Measurements from ENCODE around the gene PPIA.
A peak's percentile ranks its signal among the peaks of the same experiment; 100 is the strongest.
"Not testable (repeated sequence)": the region's sequence is repeated elsewhere in the genome, so short reads cannot be mapped to it uniquely, and the experiment has no call there.

The PPIA gene

DNA sequence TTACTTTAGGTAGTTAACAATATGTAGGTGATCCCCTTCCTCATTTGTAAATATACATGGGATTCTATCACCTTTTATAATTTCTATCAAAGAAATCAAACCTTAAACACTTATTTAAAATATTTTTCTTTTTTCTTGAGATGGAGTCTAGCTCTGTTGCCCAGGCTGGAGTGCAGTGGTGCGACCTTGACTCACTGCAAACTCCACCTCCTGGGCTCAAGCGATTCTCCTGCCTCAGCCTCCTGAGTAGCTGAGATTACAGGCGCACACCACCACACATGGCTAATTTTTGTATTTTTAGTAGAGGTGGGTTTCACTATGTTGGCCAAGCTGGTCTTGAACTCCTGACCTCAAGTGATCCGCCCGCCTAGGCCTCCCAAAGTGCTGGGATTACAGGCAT is 47.0 kb downstream of the PPIA start:
- DNase-seq, result not testable (repeated sequence)

DNA sequence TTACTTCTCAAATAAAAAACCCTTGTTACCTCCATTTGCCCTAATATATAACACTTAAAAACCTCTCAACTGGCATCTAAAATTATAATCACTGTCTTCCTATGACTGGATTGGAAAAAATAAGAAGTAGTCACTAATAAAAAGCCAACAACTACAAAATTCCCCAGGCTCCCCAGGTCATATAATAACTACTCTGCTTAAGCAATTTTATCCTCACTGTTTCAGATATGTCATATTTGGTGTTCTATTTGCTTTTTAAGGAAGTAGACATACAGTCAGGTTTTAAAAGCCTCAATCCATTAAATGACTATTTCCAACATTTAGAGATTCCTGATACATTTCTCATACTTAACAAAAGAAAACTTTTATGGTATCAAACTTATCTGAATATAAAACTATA is 49.0 kb downstream of the PPIA start:
- no peak for DNase-seq

DNA sequence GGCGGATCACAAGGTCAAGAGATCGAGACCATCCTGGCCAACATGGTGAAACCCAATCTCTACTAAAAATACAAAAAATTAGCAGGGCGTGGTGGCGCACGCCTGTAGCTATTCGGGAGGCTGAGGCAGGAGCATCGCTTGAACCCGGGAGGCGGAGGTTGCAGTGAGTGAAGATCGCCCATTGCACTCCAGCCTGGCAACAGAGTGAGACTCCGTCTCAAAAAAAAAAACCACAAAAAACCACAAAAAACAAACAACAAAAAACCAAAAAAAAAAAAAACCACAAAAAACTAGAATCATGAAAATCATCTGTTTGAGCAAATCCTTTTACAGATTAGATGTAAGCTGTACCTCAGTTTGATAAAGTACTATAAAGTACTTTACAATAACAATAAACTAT is 49.9 kb downstream of the PPIA start:
- not testable (repeated sequence) for DNase-seq

- no peak for DNase-seq
These were observed 50.5 kb downstream of the PPIA start for GRCh38 chr7:44846816-44847508.

DNA sequence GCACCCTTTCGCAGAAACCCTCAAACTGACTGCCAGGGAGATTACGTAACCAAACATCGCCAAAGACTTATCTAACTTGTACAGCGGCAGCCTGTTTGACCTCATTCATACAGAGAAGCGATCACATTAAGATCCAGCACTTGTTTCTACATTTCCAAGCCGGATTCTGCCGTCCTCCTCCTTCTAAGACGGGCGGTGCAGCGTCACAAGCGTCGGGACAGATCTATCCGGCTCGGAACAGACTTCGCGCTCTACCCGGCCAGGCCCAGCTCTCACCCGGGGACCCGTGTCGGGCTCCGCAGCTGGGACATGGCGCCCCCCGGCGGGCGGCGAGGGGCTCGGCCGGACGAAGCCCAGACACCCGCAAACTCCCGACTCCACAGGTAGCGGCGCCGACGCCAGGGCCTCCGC is 51.0 kb downstream of the PPIA start:
- DNase-seq, result peak; percentile 60

DNA sequence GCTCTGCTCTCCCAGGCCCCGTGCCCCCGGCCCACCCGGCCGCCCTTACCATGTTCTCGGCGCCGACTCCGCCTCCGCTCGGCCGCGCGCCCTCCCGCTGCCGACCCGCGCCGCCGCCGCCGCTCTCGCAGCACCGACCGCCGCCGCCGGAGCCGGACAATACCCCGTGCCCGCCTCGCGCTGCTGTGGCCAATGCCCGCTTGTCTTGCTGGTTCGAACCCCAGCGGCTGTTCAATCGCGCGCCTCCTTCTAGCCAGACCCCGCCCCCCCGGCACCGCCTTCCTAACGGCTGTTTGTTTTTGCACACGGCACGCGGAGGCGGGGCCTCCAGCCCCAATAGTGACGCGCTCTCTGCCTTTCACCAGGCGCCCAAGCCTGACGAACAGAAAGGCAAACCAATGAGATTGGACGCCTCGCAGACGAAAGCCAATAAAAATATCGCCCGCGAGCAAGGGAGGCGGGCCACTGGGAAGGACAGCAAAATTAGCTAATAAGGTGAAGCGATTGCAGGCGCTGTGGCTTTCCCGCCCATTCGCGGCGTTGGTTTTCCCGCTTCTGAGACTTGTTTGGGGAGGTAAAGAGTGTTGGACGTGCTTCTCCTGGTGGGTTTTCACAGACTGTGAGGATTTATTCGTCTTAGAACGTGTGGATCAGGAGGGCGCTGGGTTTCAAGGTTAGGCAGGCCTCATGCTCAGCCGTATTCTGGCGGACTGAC is 51.6 kb downstream of the PPIA start, which contains the start of gene H2AZ2:
H2AZ2 (minus strand) TSS at position 168 of the 715 bp plus-strand sequence; CDS start at position 52, 116 bp downstream.
- peak; percentile 99 for DNase-seq

DNA sequence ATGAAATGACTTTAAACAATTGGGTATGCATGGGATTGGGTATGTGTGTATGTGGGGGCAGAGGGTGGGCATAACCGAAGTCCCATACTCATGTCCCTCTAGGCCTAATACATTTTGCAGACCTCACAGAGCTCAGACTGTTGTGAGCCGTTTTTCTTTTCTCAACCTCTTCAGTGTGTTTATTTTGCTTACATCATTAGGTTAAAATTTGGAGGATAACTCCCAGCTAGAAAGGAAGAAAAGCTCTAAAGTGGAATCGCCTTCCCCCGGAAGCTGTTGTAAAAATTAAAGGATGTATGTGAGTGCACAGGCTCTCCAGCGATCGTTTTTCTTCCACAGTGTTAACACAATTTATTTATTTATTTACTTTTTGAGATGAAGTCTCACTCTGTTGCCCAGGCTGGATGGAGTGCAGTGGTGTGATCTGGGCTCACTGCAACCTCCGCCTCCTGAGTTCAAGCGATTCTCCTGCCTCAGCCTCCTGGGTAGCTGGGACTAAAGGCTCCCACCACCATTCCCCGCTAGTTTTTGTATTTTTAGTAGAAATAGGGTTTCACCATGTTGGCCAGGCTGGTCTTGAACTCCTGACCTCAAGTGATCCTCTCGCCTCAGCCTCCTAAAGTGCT is 52.9 kb downstream of the PPIA start:
- DNase-seq, result no peak

DNA sequence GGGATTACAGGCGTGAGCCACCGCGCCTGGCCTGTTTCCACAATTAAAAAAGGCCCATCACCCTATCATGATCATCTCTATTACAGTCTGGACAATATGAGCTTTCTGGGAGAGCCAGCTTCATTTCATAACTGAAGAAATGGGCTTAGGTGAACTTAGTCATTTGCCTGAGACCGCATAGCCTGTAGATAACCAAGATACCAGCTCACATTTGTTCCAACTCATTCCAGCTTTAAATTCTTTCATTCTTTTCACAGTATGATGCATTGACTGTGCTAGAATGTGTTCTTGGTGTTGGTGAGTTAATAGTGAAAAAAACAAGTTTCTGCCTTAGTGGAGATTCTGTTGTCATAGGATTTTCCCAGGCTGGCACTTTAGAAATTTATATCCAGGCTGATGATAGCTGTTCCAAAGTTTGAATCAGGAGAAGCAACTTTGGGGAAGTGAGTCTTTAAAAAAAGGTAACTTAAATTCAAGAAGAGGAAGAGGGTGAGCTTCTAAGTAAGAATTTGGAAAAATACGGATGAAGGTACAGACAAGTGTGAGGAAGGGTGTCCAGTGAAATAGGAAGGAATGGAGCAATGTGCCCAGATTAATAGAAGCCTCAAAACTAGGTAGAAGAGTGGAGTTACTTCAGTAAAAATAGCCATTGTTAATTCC is 53.5 kb downstream of the PPIA start:
- DNase-seq, result no peak

DNA sequence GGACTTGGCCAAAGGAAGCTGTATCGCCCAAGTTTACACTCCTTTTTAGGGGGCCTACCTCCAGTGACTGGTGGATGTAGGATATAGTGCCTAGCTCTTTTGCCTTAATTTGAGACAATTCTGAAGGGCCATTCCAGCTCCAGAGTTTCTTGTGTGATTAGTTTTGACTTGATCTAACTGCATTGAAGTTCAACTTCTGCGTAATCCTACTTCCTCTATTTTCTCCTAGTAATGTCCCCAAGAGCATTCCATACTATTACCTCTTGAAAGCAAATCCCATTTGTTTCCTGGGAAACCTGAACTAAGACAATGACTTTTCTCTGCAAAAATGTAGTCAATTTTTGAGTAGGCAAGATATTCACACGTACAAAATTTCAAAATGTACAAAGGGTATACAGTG is 56.1 kb downstream of the PPIA start:
- DNase-seq, result no peak
